Measurements from ENCODE around the gene MEGF11.

GRCh38 chr15:65935391-65935790, 318.2 kb downstream of the MEGF11 start:
- TF ChIP-seq POLR2A (IDR thresholded peaks at IDR 0.05) (no peak), CTCF (IDR thresholded peaks at IDR 0.05) (no peak)
